Adipose tissue (tissue), 3 donors: Measurements from ENCODE around the gene KRTAP4-11. TPM values are rescaled to one million over a fixed set of nuclear protein-coding genes. Genes with fewer than 3 reads are reported as not detected.
"Not testable (repeated sequence)": the region's sequence is repeated elsewhere in the genome, so short reads cannot be mapped to it uniquely, and the experiment has no call there.

Experiments used
- H3K27ac ChIP-seq: one replicate; pipeline ENCODE4 v1.5.1; 2013; ENCODE audit warnings: low read depth, low read length
- WGBS, 3 donors: extraction: QIAGEN DNeasy Blood & Tissue Kit; methylation state at CpG; one replicate each; pipeline ENCODE4 v1.1.7; 2013; 5-methylcytosine and 5-hydroxymethylcytosine counted together
- polyA plus RNA-seq, 3 donors: library from polyadenylated mRNA; stranded (reverse); fragments of 200-250 nt; gene quantifications; one replicate each; pipeline ENCODE4 v1.2.3, GENCODE V29; 2013
- donor health status: healthy with polysubstance abuse.
- donor health status: Bipolar disorder and iron deficiency.
- donor health status: healthy.

KRTAP4-11 gene
- polyA plus RNA-seq, 3 donors: not detected

- H3K27ac ChIP-seq: not testable (repeated sequence)
- 30 to 53% (median 31%) methylated on average over 7 of the region's 7 CpGs for WGBS, 3 donors
Observed at GRCh38 chr17:41099682-41100480, 18.3 kb downstream of the KRTAP4-11 start.

- 80 to 85% (median 82%) methylated on average over 6 of the region's 6 CpGs for WGBS, 3 donors
- no peak overlapping the region for H3K27ac ChIP-seq
Observed at GRCh38 chr17:41098481-41098880, 19.7 kb downstream of the KRTAP4-11 start.

- WGBS, 3 donors: 32 to 68% (median 68%) methylated on average over 4 of the region's 4 CpGs
Observed at GRCh38 chr17:41098042-41098441, 20.1 kb downstream of the KRTAP4-11 start, which contains the start of gene KRTAP4-8. TSS of gene KRTAP4-8 (minus strand) at chr17:41098142. CDS start at chr17:41098084, 58 bp downstream.

GRCh38 chr17:41096055-41096454, 22.1 kb downstream of the KRTAP4-11 start:
- no peak overlapping the region for H3K27ac ChIP-seq
- 82 to 85% (median 82%) methylated on average over 7 of the region's 7 CpGs for WGBS, 3 donors

More at GRCh38 chr17:41098042-41098441, 20.1 kb downstream of the KRTAP4-11 start, which contains the start of gene KRTAP4-8:
- H3K27ac ChIP-seq: no peak within 1 kb of the TSS

- H3K27ac ChIP-seq: not testable (repeated sequence)
- 53 to 67% (median 54%) methylated on average over 4 of the region's 4 CpGs for WGBS, 3 donors
Observed at GRCh38 chr17:41088760-41089352, 29.3 kb downstream of the KRTAP4-11 start.

GRCh38 chr17:41084100-41084856, 33.9 kb downstream of the KRTAP4-11 start, which contains the start of gene KRTAP4-7:
TSS of gene KRTAP4-7 (plus strand) at chr17:41084150. CDS start at chr17:41084207, 57 bp downstream.
- H3K27ac ChIP-seq: not testable (repeated sequence)
- 71 to 87% (median 84%) methylated on average over 9 to 14 of the region's 14 CpGs for WGBS, 3 donors

GRCh38 chr17:41083427-41083826, 34.7 kb downstream of the KRTAP4-11 start:
- WGBS, 3 donors: 62 to 80% (median 78%) methylated on average over 2 of the region's 2 CpGs
- H3K27ac ChIP-seq: not testable (repeated sequence)

GRCh38 chr17:41082626-41083025, 35.5 kb downstream of the KRTAP4-11 start:
- H3K27ac ChIP-seq: no peak overlapping the region
- 44 to 62% (median 50%) methylated on average over 4 of the region's 4 CpGs for WGBS, 3 donors

- no peak overlapping the region for H3K27ac ChIP-seq
Observed at GRCh38 chr17:41076788-41077187, 41.4 kb downstream of the KRTAP4-11 start.

GRCh38 chr17:41073676-41074075, 44.5 kb downstream of the KRTAP4-11 start:
- 83 to 91% (median 87%) methylated on average over 2 of the region's 2 CpGs for WGBS, 3 donors
- no peak overlapping the region for H3K27ac ChIP-seq

- WGBS, 3 donors: 83 to 88% (median 84%) methylated on average over 5 of the region's 5 CpGs
- no peak overlapping the region for H3K27ac ChIP-seq
Observed at GRCh38 chr17:41071606-41072360, 46.4 kb downstream of the KRTAP4-11 start.

GRCh38 chr17:41069031-41069430, 49.1 kb downstream of the KRTAP4-11 start:
- WGBS, 3 donors: 54 to 81% (median 61%) methylated on average over 3 of the region's 3 CpGs
- no peak overlapping the region for H3K27ac ChIP-seq

- no peak overlapping the region for H3K27ac ChIP-seq
Observed at GRCh38 chr17:41067281-41067680, 50.9 kb downstream of the KRTAP4-11 start.

Other genes starting within 250 kb of the KRTAP4-11 start
- 1 to 10 TPM in 1 of 3 donors, under 1 TPM in 2; 0.03 to 6.9 (median 0.22) TPM for gene KRT20, start 233.1 kb downstream of the KRTAP4-11 start, polyA plus RNA-seq
- 1 to 10 TPM in 1 of 3 donors, under 1 TPM in 2; 0.61 to 1.8 (median 0.89) TPM for gene KRT23, start 180.7 kb downstream of the KRTAP4-11 start, polyA plus RNA-seq
- gene KRT39, start 151.4 kb downstream of the KRTAP4-11 start, polyA plus RNA-seq: under 1 TPM in 1 of 3 donors, not detected in 2; 0.06 TPM
- gene KRT40, start 134.0 kb downstream of the KRTAP4-11 start, polyA plus RNA-seq: under 1 TPM in 1 of 3 donors, not detected in 2; 0.15 TPM
- gene KRTAP3-3, start 124.2 kb downstream of the KRTAP4-11 start, polyA plus RNA-seq: not detected
- gene KRTAP3-2, start 118.5 kb downstream of the KRTAP4-11 start, polyA plus RNA-seq: not detected
- not detected for gene KRTAP3-1, start 109.2 kb downstream of the KRTAP4-11 start, polyA plus RNA-seq
- gene KRTAP1-5, start 91.2 kb downstream of the KRTAP4-11 start, polyA plus RNA-seq: under 1 TPM in 1 of 3 donors, not detected in 2; 0.07 TPM
- not detected for gene KRTAP1-4, start 88.2 kb downstream of the KRTAP4-11 start, polyA plus RNA-seq
- gene KRTAP1-3, start 83.5 kb downstream of the KRTAP4-11 start, polyA plus RNA-seq: not detected
- gene KRTAP1-1, start 76.9 kb downstream of the KRTAP4-11 start, polyA plus RNA-seq: not detected
- not detected for gene KRTAP2-1, start 71.1 kb downstream of the KRTAP4-11 start, polyA plus RNA-seq
- not detected for gene KRTAP2-2, start 63.1 kb downstream of the KRTAP4-11 start, polyA plus RNA-seq
- gene KRTAP2-3, start 58.3 kb downstream of the KRTAP4-11 start, polyA plus RNA-seq: not detected
- not detected for gene KRTAP2-4, start 52.5 kb downstream of the KRTAP4-11 start, polyA plus RNA-seq
- gene KRTAP4-7, start 34.2 kb downstream of the KRTAP4-11 start, polyA plus RNA-seq: not detected
- gene KRTAP4-8, start 20.2 kb downstream of the KRTAP4-11 start, polyA plus RNA-seq: not detected
- not detected for gene KRTAP4-16, start 16.2 kb downstream of the KRTAP4-11 start, polyA plus RNA-seq
- gene KRTAP4-9, start 13.0 kb downstream of the KRTAP4-11 start, polyA plus RNA-seq: not detected
- gene KRTAP4-12, start 5.8 kb upstream of the KRTAP4-11 start, polyA plus RNA-seq: not detected
- not detected for gene KRTAP4-6, start 22.2 kb upstream of the KRTAP4-11 start, polyA plus RNA-seq
- not detected for gene KRTAP4-5, start 31.5 kb upstream of the KRTAP4-11 start, polyA plus RNA-seq
- gene KRTAP4-4, start 42.4 kb upstream of the KRTAP4-11 start, polyA plus RNA-seq: not detected
- gene KRTAP4-3, start 49.8 kb upstream of the KRTAP4-11 start, polyA plus RNA-seq: not detected
- not detected for gene KRTAP4-2, start 59.8 kb upstream of the KRTAP4-11 start, polyA plus RNA-seq
- gene KRTAP4-1, start 66.5 kb upstream of the KRTAP4-11 start, polyA plus RNA-seq: not detected
- not detected for gene KRTAP9-1, start 71.5 kb upstream of the KRTAP4-11 start, polyA plus RNA-seq
- not detected for gene KRTAP9-2, start 108.3 kb upstream of the KRTAP4-11 start, polyA plus RNA-seq
- gene KRTAP9-3, start 114.1 kb upstream of the KRTAP4-11 start, polyA plus RNA-seq: not detected
- not detected for gene KRTAP9-8, start 119.6 kb upstream of the KRTAP4-11 start, polyA plus RNA-seq
- not detected for gene KRTAP9-4, start 131.3 kb upstream of the KRTAP4-11 start, polyA plus RNA-seq
- not detected for gene KRTAP9-9, start 137.0 kb upstream of the KRTAP4-11 start, polyA plus RNA-seq
- not detected for gene KRTAP9-6, start 147.0 kb upstream of the KRTAP4-11 start, polyA plus RNA-seq
- not detected for gene KRTAP9-7, start 157.3 kb upstream of the KRTAP4-11 start, polyA plus RNA-seq
- gene KRTAP29-1, start 184.5 kb upstream of the KRTAP4-11 start, polyA plus RNA-seq: not detected
- not detected for gene KRTAP16-1, start 190.9 kb upstream of the KRTAP4-11 start, polyA plus RNA-seq
- gene KRTAP17-1, start 197.3 kb upstream of the KRTAP4-11 start, polyA plus RNA-seq: not detected
- not detected for gene KRT33A, start 232.5 kb upstream of the KRTAP4-11 start, polyA plus RNA-seq